Cerebellar nuclear complex (tissue), 1 donor: ENCODE data around the gene ITGA2.

Source experiments
- DNase-seq, 2 experiments: peaks; one replicate each; lab custom pipeline; 2025; lab: John Stamatoyannopoulos, UW

ITGA2 gene

GRCh38 chr5:52988335-52989024 is 672 bp upstream of the ITGA2 start:
- no peak for DNase-seq

GRCh38 chr5:52989781-52990527 is 802 bp downstream of the ITGA2 start:
- no peak for DNase-seq

GRCh38 chr5:52990528-52990925 is 1.4 kb downstream of the ITGA2 start:
- no peak for DNase-seq

GRCh38 chr5:52993367-52993766 is 4.2 kb downstream of the ITGA2 start:
- DNase-seq, result no peak

DNA sequence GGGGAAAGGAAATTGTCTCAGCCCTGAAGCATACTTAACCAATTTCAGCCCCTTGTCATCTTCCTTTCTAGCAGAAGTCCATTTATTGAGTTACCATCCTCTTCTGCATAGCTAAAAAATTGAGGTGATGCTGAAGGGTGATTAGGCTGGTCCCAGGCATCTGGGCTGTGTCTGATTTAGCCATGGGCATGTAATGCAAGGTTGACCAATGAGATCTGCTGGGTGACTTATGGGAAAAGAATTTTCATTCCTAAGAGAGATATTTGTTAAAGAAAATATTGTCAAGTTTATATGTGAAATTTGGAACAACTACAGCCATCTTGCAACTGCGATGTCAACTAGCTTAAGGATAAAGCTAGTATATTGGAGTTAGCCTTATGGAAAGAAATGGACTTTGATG is 5.1 kb downstream of the ITGA2 start:
- no peak for DNase-seq

- no peak for DNase-seq
Observed at GRCh38 chr5:52995095-52995494, 5.9 kb downstream of the ITGA2 start.

DNA sequence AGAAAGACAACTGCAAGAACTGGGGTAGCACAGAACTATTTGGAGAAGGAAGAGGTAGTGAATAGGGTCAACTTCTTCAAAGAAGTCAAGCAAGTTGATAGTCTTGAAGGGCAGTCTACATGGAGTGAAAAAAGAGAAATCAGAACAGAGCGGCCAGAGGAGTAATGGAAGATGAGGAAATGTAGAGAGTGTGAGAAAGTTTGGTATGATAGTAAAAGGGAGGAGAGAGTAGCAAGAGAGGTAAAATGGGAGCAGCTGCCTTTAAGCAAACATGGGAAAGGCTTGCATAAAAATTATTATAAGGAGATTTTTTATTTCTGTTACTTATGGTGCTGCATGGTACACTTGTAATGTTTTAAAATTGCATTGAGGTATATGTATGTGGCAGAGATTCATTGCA is 6.8 kb downstream of the ITGA2 start:
- no peak for DNase-seq

GRCh38 chr5:52996979-52997378 is 7.8 kb downstream of the ITGA2 start:
- DNase-seq, result no peak

GRCh38 chr5:52997424-52997823 is 8.3 kb downstream of the ITGA2 start:
- DNase-seq, result no peak

DNA sequence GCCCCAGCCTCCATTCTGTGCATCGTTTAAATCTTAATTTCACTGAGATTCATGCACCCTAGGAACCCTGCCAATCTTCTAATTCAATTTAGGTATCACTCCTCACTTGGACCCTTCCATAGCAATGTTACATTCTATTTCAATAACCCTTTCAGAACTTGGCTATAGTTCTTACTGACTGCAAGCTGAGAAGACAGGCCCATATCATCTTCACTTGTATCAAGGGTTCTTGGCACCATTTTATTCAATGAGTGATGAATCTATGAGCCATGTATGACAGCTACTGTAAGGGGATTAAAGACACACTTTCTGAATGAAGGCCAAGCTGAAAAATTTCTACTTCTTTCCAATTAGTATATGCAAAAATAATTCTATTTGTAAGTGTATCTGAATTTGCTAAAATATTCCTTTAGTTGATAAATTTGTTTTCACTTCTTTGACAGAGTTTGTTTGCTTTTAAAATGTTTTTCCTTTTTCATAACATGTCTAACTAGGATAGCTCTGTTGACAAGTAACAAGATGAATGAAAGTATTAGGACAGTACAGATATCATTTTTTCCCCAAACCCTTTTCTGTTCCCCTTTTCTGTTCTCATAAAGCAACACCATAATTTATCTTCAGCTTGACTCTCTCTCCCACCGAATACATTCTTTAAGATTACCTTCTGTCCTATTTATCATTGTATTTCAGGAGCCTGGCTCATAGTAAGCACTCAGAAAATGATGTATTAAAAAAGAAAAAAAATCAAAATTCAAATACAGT is 9.6 kb downstream of the ITGA2 start:
- DNase-seq, result no peak

- no peak for DNase-seq
Observed at GRCh38 chr5:52999344-52999949, 10.3 kb downstream of the ITGA2 start.

DNA sequence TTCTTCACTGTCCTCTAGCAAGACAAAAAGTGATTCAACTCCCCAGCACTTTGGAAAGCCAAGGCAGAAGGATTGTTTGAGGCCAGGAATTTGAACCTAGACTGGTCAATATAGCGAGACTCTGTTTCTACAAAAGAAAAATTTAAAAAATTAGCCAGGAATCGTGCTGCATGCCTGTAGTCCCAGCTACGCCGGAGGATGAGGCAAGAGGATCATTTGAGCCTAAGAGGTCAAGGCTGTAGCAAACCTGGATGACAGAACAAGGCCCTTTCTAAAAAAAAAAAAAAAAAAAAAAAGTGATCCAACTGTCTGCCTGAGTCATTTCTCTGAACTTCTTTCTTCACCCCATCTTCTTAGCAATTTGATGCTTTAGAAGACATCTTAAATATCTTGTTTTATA is 12.4 kb downstream of the ITGA2 start:
- DNase-seq, result no peak

DNA sequence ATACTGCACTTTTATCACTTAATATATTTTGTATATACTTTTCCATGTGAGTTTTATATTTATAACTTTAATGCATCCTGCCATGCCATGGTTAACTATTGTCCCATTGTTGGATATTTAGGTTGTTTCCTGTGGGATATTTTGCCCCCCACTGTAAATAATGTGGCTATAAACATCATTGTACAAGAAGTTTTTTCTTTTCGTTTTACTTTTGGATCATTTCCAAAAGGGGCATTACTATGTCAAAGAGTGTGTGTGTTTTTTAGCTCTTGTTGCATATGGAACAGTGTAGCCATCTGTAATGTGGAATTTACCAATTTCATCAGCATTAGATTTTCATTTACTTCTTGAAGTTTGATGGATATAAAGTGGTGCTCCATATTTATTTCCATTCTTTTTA is 13.3 kb downstream of the ITGA2 start:
- no peak for DNase-seq

GRCh38 chr5:53003144-53003543 is 14.0 kb downstream of the ITGA2 start:
- no peak for DNase-seq

GRCh38 chr5:53006911-53007890 is 18.0 kb downstream of the ITGA2 start:
- DNase-seq, result no peak

GRCh38 chr5:53008751-53009150 is 19.6 kb downstream of the ITGA2 start:
- DNase-seq, result no peak

DNA sequence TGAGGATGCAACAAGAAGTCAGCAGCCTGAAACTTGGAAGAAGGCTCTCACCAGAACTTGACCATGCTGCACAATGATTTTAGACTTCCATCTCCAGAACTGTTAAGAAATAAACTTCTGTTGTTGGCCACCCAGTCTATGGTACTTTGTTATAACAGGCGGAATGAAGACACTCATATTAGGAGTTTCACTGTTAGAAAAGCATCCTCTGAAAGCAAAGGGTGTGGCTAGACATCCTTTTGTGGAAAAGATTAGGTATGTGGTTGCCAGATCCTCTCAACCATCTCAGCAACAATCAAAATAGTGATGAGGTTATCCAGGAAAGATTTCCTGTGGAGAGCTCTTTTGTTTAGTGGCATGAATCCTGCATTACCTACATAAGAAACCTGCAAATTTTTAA is 20.7 kb downstream of the ITGA2 start:
- no peak for DNase-seq

DNA sequence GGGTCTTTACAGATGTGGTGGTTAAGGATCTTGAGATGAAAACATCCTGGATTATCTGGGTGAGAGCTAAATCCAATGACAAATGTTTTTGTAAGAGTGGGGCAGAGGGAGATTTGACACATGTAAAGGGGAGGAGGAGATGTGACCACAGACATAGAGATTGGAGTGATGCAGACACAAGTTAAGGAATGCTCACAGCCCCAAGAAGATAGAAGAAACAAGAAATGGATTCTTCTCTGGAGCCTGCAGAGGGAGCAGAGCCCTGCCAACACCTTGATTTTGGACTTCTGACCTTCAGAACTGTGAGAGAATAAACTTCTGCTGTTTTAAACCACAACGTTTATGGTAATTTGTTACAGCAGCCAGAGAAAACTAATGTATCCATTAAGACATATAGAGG is 21.7 kb downstream of the ITGA2 start:
- no peak for DNase-seq

DNA sequence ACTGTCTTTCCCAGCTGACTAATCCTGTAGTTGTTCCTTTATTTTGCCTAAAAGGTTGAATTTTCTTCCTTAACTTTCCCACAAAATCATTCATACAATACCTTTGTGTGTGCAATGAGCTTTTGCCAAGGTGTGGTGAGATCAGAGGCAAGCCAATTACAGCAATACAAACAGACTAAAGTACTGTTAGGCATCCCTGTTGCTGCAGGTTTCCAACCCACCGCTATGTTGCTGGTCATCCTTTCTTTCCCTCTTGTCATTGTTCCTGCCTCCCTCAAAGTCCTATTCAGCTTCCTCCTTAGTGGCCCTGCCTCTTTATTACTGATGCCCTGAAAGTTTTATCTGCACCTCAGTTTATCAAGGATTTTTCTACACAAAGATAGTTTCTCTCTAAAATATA is 22.1 kb downstream of the ITGA2 start:
- DNase-seq, result no peak

GRCh38 chr5:53013857-53014256 is 24.7 kb downstream of the ITGA2 start:
- DNase-seq, result no peak

DNA sequence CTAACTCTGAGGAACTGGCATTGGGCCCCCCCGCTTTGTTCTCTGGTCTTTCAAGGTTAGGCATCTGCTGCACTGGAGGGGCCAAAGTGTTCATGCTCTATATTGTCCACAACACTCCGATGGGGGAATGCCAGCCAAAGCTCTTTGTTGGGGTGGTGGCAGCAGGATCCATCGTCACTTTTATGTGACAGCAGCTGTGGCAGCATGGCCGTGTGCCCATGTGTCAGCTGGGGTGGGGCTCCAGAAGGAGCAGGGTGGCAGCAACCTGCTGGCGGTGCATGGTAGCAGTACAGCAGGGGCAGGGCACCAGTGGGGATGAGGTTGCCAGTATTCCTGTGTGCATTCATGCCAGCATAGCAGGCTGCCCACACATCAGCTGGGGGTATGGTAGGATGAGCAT is 28.2 kb downstream of the ITGA2 start:
- DNase-seq, result no peak
